Right lobe of liver (tissue), 4 donors: Measurements from ENCODE around the gene PRKAG2.

Source experiments
- CTCF ChIP-seq, 4 donors: fragments of 200-600 bp in 3 of 4; fragments of 450-650 bp in 1 of 4; IDR thresholded peaks; one replicate each; pipeline versions ENCODE4 v1.5.1 to v1.8.0; 2016 to 2022; ENCODE audit warnings: antibody characterized with exemption in 4 of 4, mild to moderate bottlenecking in 2 of 4
- POLR2A ChIP-seq: fragments of 450-650 bp; IDR thresholded peaks from one replicate; pipeline ENCODE4 v1.6.1; 2017; ENCODE audit warnings: antibody characterized with exemption, mild to moderate bottlenecking
- donor health status: DM: no; HTN: no; CAD: no.
- donor health status: DM: no; HTN: no; CAD: no.
- donor health status: DM: no; HTN: yes; CAD: no.

- TF ChIP-seq CTCF (IDR thresholded peaks at IDR 0.05): no peak
- no peak for TF ChIP-seq POLR2A
Measured at GRCh38 chr7:151865070-151865670, 11.7 kb downstream of the PRKAG2 start.
